H9 (cell line): Measurements from ENCODE around the gene ARID3A. TPM values are rescaled to one million over a fixed set of nuclear protein-coding genes. Genes with fewer than 3 reads are reported as not detected.

Experiments
- DNase-seq: peaks from one replicate; pipeline ENCODE4 v3.0.0-alpha.2; 2017
- H2AFZ ChIP-seq: one replicate; pipeline ENCODE4 v1.6.1; 2013; ENCODE audit warnings: mild to moderate bottlenecking, low read length, control low read depth, moderate library complexity
- H2AK5ac ChIP-seq: 2 replicates; pipeline ENCODE4 v1.6.1; 2013; ENCODE audit warnings: low read length, control low read depth, mixed read lengths; ENCODE audit not compliant: insufficient read length
- H2BK120ac ChIP-seq: one replicate; pipeline ENCODE4 v1.6.1; 2013; ENCODE audit warnings: low read depth, mild to moderate bottlenecking, low read length, control low read depth, inconsistent platforms; ENCODE audit not compliant: poor library complexity, severe bottlenecking
- H2BK12ac ChIP-seq: 2 replicates; pipeline ENCODE4 v1.6.1; 2013; ENCODE audit warnings: low read length, control low read depth, mixed read lengths, low read depth; ENCODE audit not compliant: insufficient read length
- H2BK15ac ChIP-seq: 2 replicates; pipeline ENCODE4 v1.6.1; 2013; ENCODE audit warnings: low read depth, low read length, control low read depth
- H2BK20ac ChIP-seq: one replicate; pipeline ENCODE4 v1.6.1; 2013; ENCODE audit warnings: low read depth, mild to moderate bottlenecking, low read length, control low read depth, inconsistent platforms; ENCODE audit not compliant: poor library complexity, severe bottlenecking
- H2BK5ac ChIP-seq: 2 replicates; pipeline ENCODE4 v1.6.1; 2013; ENCODE audit warnings: low read length, control low read depth, mixed read lengths; ENCODE audit not compliant: insufficient read length
- H3K14ac ChIP-seq: 2 replicates; pipeline ENCODE4 v1.6.1; 2013; ENCODE audit warnings: low read length, control low read depth; ENCODE audit not compliant: insufficient read depth
- H3K18ac ChIP-seq: 2 replicates; pipeline ENCODE4 v1.6.1; 2013; ENCODE audit warnings: low read depth, mild to moderate bottlenecking, mixed read lengths, low read length, control low read depth; ENCODE audit not compliant: insufficient read length
- H3K23ac ChIP-seq: 2 replicates; pipeline ENCODE4 v1.6.1; 2013; ENCODE audit warnings: low read length, control low read depth, mixed read lengths, low read depth; ENCODE audit not compliant: insufficient read length
- H3K23me2 ChIP-seq: 2 replicates; pipeline ENCODE4 v1.6.1; 2013; ENCODE audit warnings: low read depth, mild to moderate bottlenecking, mixed read lengths, low read length, control low read depth; ENCODE audit not compliant: insufficient read length, poor library complexity, severe bottlenecking
- H3K27ac ChIP-seq: 2 replicates; pipeline ENCODE4 v1.5.1; 2013; ENCODE audit warnings: low read length, control low read depth, mixed read lengths, low read depth; ENCODE audit not compliant: insufficient read length
- H3K27me3 ChIP-seq: 2 replicates; pipeline ENCODE4 v1.6.1; 2013; ENCODE audit warnings: low read length, control low read depth, inconsistent platforms; ENCODE audit not compliant: insufficient read depth
- H3K4ac ChIP-seq: 2 replicates; pipeline ENCODE4 v1.6.1; 2013; ENCODE audit warnings: low read depth, mild to moderate bottlenecking, control low read depth, inconsistent platforms, low read length, moderate library complexity
- H3K4me1 ChIP-seq: 2 replicates; pipeline ENCODE4 v1.6.1; 2013; ENCODE audit warnings: low read length, control low read depth, inconsistent platforms; ENCODE audit not compliant: insufficient read depth
- H3K4me2 ChIP-seq: 2 replicates; pipeline ENCODE4 v1.6.1; 2013; ENCODE audit warnings: low read length, control low read depth, mixed read lengths; ENCODE audit not compliant: insufficient read length, insufficient read depth
- H3K56ac ChIP-seq: 2 replicates; pipeline ENCODE4 v1.6.1; 2013; ENCODE audit warnings: low read depth, mild to moderate bottlenecking, mixed read lengths, low read length, control low read depth; ENCODE audit not compliant: insufficient read length
- H3K79me1 ChIP-seq: 2 replicates; pipeline ENCODE4 v1.6.1; 2013; ENCODE audit warnings: low read depth, mild to moderate bottlenecking, moderate library complexity, low read length, control low read depth, inconsistent platforms; ENCODE audit not compliant: insufficient read depth, poor library complexity, severe bottlenecking
- H3K79me2 ChIP-seq: 2 replicates; pipeline ENCODE4 v1.6.1; 2013; ENCODE audit warnings: low read length, control low read depth, inconsistent platforms; ENCODE audit not compliant: insufficient read depth
- H3K9ac ChIP-seq: 2 replicates; pipeline ENCODE4 v1.6.1; 2013; ENCODE audit warnings: low read length, control low read depth, mixed read lengths; ENCODE audit not compliant: insufficient read length; ENCODE audit errors: extremely low read depth
- H3K9me3 ChIP-seq: one replicate; pipeline ENCODE4 v1.6.1; 2013; ENCODE audit warnings: low read depth, low read length, inconsistent platforms; ENCODE audit not compliant: control insufficient read depth
- H3T11ph ChIP-seq: one replicate; pipeline ENCODE4 v1.6.1; 2013; ENCODE audit warnings: mild to moderate bottlenecking, low read length, control low read depth, inconsistent platforms
- H4K20me1 ChIP-seq: one replicate; pipeline ENCODE4 v1.6.1; 2013; ENCODE audit not compliant: control insufficient read depth, insufficient read length, insufficient read depth
- H4K5ac ChIP-seq: 2 replicates; pipeline ENCODE4 v1.6.1; 2013; ENCODE audit warnings: low read depth, mild to moderate bottlenecking, mixed read lengths, low read length, control low read depth; ENCODE audit not compliant: insufficient read length
- H4K8ac ChIP-seq: replicated peaks from 2 replicates; pipeline ENCODE4 v1.6.1; 2013; ENCODE audit warnings: low read length, control low read depth, mixed read lengths, low read depth; ENCODE audit not compliant: insufficient read length
- H4K91ac ChIP-seq: 2 replicates; pipeline ENCODE4 v1.6.1; 2013; ENCODE audit warnings: low read depth, mild to moderate bottlenecking, moderate library complexity, mixed read lengths, low read length, control low read depth; ENCODE audit not compliant: insufficient read length
- H3K27ac Mint-ChIP-seq, 3 experiments: 2 replicates in 2 of 3; 3 replicates in 1 of 3; pipeline ENCODE4 v1.8.0; 2020 to 2021; ENCODE audit warnings: mixed read lengths in 3 of 3, mild to moderate bottlenecking in 1 of 3, moderate library complexity in 1 of 3
- H3K27me3 Mint-ChIP-seq: 2 replicates; pipeline ENCODE4 v1.8.0; 2021; ENCODE audit warnings: low read depth, mild to moderate bottlenecking, moderate library complexity, mixed read lengths
- H3K36me3 Mint-ChIP-seq, 3 experiments: 2 replicates in 2 of 3; 3 replicates in 1 of 3; pipeline ENCODE4 v1.8.0; 2020 to 2021; ENCODE audit warnings: low read depth in 3 of 3, mixed read lengths in 3 of 3; ENCODE audit not compliant: insufficient read depth in 1 of 3
- H3K4me1 Mint-ChIP-seq, 2 experiments: 2 replicates each; pipeline ENCODE4 v1.8.0; 2020; ENCODE audit warnings: mixed read lengths in 2 of 2
- H3K4me3 Mint-ChIP-seq, 2 experiments: 2 replicates in 1 of 2; 3 replicates in 1 of 2; pipeline ENCODE4 v1.8.0; 2020 to 2021; ENCODE audit warnings: mild to moderate bottlenecking in 2 of 2, mixed read lengths in 2 of 2, moderate library complexity in 1 of 2
- H3K9me3 Mint-ChIP-seq, 2 experiments: 2 replicates in 1 of 2; 3 replicates in 1 of 2; pipeline ENCODE4 v1.8.0; 2020; ENCODE audit warnings: mild to moderate bottlenecking in 2 of 2, mixed read lengths in 2 of 2, moderate library complexity in 1 of 2
- WGBS: extraction: QIAGEN DNeasy Blood & Tissue Kit; methylation state at CpG from one replicate; pipeline ENCODE4 v1.1.7; 2013; ENCODE audit warnings: missing lambda C conversion rate, low lambda C conversion rate, mixed read lengths; ENCODE audit not compliant: insufficient read length; ENCODE audit errors: extremely low coverage; 5-methylcytosine and 5-hydroxymethylcytosine counted together
- total RNA-seq: library from RNA; stranded (reverse); gene quantifications from 2 replicates; pipeline ENCODE4 v1.2.1, GENCODE V29; 2021
- TF ChIP-seq, protein P1 (sequence below): fragments of 200-600 bp; sonication (generic); conservative IDR thresholded peaks from 3 replicates; pipeline ENCODE4 v1.8.0; 2021; ENCODE audit warnings: antibody characterized with exemption, mild to moderate bottlenecking

Gene ARID3A
- total RNA-seq, 1 experiment from 2014 or later, result 98.3 TPM

GRCh38 chr19:881385-882071 is 44.3 kb upstream of the ARID3A start:
- H2BK20ac ChIP-seq, result no peak overlapping the region
- no peak for DNase-seq
- no peak overlapping the region for H3K4me3 Mint-ChIP-seq

More at GRCh38 chr19:881385-882071, 44.3 kb upstream of the ARID3A start:
- H3K9me3 ChIP-seq, result no peaks in the 10 kb centered on the region
- TF ChIP-seq, protein P1, sequence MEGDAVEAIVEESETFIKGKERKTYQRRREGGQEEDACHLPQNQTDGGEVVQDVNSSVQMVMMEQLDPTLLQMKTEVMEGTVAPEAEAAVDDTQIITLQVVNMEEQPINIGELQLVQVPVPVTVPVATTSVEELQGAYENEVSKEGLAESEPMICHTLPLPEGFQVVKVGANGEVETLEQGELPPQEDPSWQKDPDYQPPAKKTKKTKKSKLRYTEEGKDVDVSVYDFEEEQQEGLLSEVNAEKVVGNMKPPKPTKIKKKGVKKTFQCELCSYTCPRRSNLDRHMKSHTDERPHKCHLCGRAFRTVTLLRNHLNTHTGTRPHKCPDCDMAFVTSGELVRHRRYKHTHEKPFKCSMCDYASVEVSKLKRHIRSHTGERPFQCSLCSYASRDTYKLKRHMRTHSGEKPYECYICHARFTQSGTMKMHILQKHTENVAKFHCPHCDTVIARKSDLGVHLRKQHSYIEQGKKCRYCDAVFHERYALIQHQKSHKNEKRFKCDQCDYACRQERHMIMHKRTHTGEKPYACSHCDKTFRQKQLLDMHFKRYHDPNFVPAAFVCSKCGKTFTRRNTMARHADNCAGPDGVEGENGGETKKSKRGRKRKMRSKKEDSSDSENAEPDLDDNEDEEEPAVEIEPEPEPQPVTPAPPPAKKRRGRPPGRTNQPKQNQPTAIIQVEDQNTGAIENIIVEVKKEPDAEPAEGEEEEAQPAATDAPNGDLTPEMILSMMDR, result no peak
- H2BK12ac ChIP-seq, result no peak overlapping the region
- H2AFZ ChIP-seq, result no peak overlapping the region
- H2BK120ac ChIP-seq, result no peak overlapping the region
- H3K79me2 ChIP-seq, result no peaks in the 10 kb centered on the region
- no peak overlapping the region for H3K9ac ChIP-seq
- no peak overlapping the region for H3K4ac ChIP-seq
- H3K4me2 ChIP-seq, result no peak overlapping the region
- no peak overlapping the region for H4K8ac ChIP-seq
- no peak overlapping the region for H4K5ac ChIP-seq
- H3K23me2 ChIP-seq, result peaks cover 3% of the 10 kb centered on the region
- Mint-ChIP-seq H3K4me1 (no peaks in the 10 kb centered on the region), H3K27me3 (no peaks in the 10 kb centered on the region), H3K9me3 (no peaks in the 10 kb centered on the region), H3K27ac (no peak overlapping the region), H3K36me3 (peaks cover 25 to 51% (median 39%) of the 10 kb centered on the region in 3 experiments)
- H3K23ac ChIP-seq, result no peak overlapping the region
- WGBS, result no CpG with 5 or more reads among the region's 34 CpGs
- no peaks in the 10 kb centered on the region for H4K20me1 ChIP-seq
- H3K27ac ChIP-seq, result no peak overlapping the region
- no peak overlapping the region for H3T11ph ChIP-seq
- H2AK5ac ChIP-seq, result no peak overlapping the region
- no peak overlapping the region for H2BK15ac ChIP-seq
- H3K18ac ChIP-seq, result no peak overlapping the region
- no peak overlapping the region for H2BK5ac ChIP-seq
- no peaks in the 10 kb centered on the region for H3K27me3 ChIP-seq
- no peak overlapping the region for H3K14ac ChIP-seq
- no peak overlapping the region for H4K91ac ChIP-seq
- no peaks in the 10 kb centered on the region for H3K79me1 ChIP-seq
- H3K56ac ChIP-seq, result no peak overlapping the region
- H3K4me1 ChIP-seq, result no peaks in the 10 kb centered on the region
